Activated naive CD8-positive, alpha-beta T cell treated with anti-CD3 and anti-CD28 coated beads for 36 hours (primary cell): ENCODE results near the gene MCM3. TPM values are rescaled to one million over a fixed set of nuclear protein-coding genes. Genes with fewer than 3 reads are reported as not detected.

Experiments
- DNase-seq: peaks from one replicate; pipeline ENCODE4 v3.0.0; 2021
- H3K27ac Mint-ChIP-seq: one replicate; pipeline ENCODE4 v1.8.0; 2022; ENCODE audit warnings: mild to moderate bottlenecking, moderate library complexity, mixed read lengths
- H3K27me3 Mint-ChIP-seq: one replicate; pipeline ENCODE4 v1.8.0; 2022; ENCODE audit warnings: mild to moderate bottlenecking, mixed read lengths
- H3K36me3 Mint-ChIP-seq: one replicate; pipeline ENCODE4 v1.8.0; 2021; ENCODE audit warnings: mild to moderate bottlenecking, mixed read lengths
- H3K4me1 Mint-ChIP-seq: one replicate; pipeline ENCODE4 v1.8.0; 2021; ENCODE audit warnings: mixed read lengths
- H3K4me3 Mint-ChIP-seq: one replicate; pipeline ENCODE4 v1.8.0; 2022; ENCODE audit warnings: mild to moderate bottlenecking, moderate library complexity, mixed read lengths
- H3K9me3 Mint-ChIP-seq: one replicate; pipeline ENCODE4 v1.8.0; 2022; ENCODE audit warnings: mixed read lengths
- total RNA-seq, 2 experiments: library from RNA; stranded (reverse); gene quantifications; one replicate each; pipeline ENCODE4 v1.2.3, GENCODE V29; 2021

MCM3 gene
- 100 to 1,000 TPM; 326 to 335 TPM for total RNA-seq

DNA sequence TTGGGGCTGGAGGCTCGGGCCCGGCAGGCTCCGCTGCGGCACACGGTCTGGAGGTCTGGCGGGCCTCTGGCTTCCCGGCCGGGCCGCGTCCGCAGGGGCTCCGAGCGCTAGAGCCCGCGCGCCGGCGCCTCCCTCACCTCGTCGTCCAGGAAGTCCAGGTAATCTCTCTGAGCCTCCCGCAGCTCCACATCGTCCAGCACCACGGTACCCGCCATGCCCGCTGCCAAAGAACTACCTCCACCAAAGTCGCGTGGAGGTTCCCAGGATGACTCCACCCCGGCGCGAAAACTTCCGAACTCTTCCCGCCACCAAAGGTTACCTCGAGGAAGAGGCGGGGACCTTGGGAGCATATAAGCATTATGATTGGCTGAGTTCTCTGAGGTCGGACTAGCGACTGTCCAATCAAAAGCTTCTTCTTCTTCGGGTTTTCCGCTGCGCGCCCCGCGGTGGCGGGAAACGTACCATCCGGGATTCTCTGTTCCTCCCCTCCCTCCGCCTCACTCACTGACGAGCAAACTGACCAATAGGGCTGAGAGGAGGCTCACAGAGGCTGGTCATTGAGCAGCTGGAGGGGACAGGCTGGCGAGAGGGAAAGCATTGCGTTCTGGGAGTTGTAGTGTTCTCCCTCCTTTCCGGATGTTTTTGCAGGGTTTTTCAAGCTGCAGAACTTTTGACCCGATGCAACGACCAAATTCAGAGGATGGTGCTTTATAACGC is at the start of gene MCM3:
TSS of gene MCM3 (minus strand) at position 283 of the 717 bp plus-strand sequence. CDS start at position 215, 68 bp downstream.
- H3K4me3 Mint-ChIP-seq: no peak within 1 kb of the TSS
- peak; percentile 96 for DNase-seq
- no peaks in the 10 kb centered on the region for H3K9me3 Mint-ChIP-seq
- peak within 1 kb of the TSS; percentile 21 for H3K27ac Mint-ChIP-seq
- H3K36me3 Mint-ChIP-seq: peaks cover 43% of the 10 kb centered on the region
- H3K27me3 Mint-ChIP-seq: no peaks in the 10 kb centered on the region
- H3K4me1 Mint-ChIP-seq: peaks cover 52% of the 10 kb centered on the region

DNA sequence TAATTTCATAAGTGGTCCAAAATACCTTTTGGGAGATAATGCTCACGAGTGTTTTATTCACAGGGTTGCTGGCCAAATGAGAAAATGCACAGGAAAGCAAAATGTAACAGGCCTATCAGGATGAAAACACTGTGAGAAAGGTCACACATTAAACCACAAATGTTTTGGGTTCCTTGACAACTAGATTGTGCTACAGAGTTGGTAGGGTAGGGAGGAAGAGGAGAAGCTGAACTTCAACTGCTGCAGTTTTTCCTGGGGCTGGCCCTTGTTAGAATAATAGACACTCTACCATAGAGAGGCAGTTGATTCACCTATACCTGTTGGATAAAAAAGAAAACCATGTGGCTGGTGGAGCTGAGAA is 49.3 kb upstream of the MCM3 start:
- H3K36me3 Mint-ChIP-seq: no peaks in the 10 kb centered on the region
- no peaks in the 10 kb centered on the region for H3K27me3 Mint-ChIP-seq
- no peaks in the 10 kb centered on the region for H3K9me3 Mint-ChIP-seq
- peaks cover 64% of the 10 kb centered on the region for H3K4me1 Mint-ChIP-seq
- DNase-seq: no peak
- H3K4me3 Mint-ChIP-seq: peak overlapping the region; percentile 37
- H3K27ac Mint-ChIP-seq: peak overlapping the region; percentile 85

DNA sequence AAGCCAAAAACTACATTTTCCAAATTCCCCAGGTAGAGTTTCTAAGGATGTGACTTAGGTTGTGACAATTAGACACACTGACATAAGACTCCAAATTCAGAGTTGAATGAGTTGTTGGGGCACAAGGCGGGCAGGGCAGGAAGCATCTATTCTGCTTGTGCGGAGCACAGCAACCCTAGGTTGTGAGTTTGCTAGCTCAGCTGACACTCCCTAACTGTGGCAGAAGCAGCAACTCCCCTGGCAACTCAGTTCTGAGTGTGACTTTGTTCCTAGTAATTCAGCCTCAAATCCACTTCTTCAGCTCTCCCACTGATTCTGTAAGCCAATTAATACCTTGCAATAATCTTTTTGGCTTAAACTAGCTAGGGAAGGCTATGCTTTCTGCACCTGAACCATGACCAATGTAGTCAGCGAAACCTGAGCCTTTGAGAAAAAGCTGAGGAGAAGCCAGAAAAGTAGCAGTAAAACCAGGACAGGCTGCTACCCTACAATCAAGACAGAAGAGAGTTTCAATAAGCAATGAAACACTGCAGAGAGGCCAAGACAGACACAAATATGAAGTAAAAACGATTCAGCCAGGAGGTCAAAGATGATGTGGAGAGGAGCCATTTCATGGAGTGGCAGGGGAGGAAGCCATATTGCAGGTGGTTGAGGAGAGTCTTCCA is 47.4 kb upstream of the MCM3 start:
- DNase-seq: no peak
- Mint-ChIP-seq H3K36me3 (no peaks in the 10 kb centered on the region), H3K9me3 (no peaks in the 10 kb centered on the region), H3K4me1 (peaks cover 49% of the 10 kb centered on the region), H3K27ac (no peak overlapping the region), H3K27me3 (no peaks in the 10 kb centered on the region), H3K4me3 (no peak overlapping the region)

DNA sequence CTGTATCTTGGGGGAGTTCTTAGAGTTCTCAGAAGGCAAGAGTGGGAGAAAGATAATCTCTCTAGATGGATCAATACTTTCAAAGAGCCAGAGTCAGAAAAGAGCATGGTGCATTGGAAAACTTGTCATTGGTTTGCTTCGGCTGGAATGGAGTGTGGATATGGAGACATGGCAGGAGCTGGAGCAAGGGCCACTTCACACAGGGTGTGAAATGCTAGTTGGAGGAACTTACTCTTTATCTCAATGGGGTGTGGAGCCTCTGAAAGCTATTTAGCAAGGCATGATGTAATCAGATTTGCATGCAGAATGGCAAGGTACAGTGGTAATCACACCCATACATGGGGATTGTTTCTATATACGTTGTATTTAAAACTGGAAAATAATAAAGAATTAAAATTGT is 45.9 kb upstream of the MCM3 start:
- Mint-ChIP-seq H3K27ac (no peak overlapping the region), H3K4me3 (no peak overlapping the region), H3K4me1 (peaks cover 35% of the 10 kb centered on the region), H3K27me3 (no peaks in the 10 kb centered on the region), H3K9me3 (no peaks in the 10 kb centered on the region), H3K36me3 (no peaks in the 10 kb centered on the region)
- DNase-seq: no peak

DNA sequence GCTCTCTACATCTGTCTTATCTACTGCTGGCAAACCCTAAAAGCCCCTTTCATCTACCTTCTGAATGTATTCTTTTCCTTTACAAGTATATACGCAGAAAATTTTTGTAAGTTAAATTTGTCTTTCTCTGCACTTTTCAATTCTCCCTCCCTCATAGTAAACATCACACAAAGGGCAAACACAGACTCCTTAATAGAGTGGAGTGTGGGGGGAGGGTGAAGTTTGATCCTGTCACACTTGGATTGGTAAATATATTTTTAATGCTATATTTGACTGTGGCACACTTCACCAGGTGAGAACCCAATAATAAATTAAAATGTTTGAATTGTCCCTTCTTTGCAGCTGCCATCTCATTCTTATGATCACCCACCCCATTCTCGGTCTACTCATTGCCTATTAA is 44.2 kb upstream of the MCM3 start:
- no peaks in the 10 kb centered on the region for H3K9me3 Mint-ChIP-seq
- no peaks in the 10 kb centered on the region for H3K36me3 Mint-ChIP-seq
- H3K4me3 Mint-ChIP-seq: no peak overlapping the region
- no peak for DNase-seq
- no peaks in the 10 kb centered on the region for H3K27me3 Mint-ChIP-seq
- peaks cover 17% of the 10 kb centered on the region for H3K4me1 Mint-ChIP-seq
- no peak overlapping the region for H3K27ac Mint-ChIP-seq

DNA sequence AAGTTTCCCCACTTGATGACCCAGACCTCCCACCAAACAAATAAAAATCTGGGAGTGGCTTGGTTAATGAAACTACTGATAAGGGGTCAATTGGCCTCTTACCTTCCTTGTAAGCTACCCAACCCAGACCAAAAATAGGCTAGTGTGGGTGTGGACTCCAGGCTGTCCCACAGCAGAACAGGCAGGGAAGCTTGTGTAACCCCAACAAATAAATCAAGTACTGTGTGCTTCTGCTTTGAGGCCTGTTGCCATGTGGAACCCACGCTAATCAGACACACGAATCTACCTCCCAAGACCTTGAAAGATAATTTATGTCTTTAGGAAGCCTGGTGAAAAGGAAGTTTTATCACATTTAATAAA is 43.7 kb upstream of the MCM3 start:
- Mint-ChIP-seq H3K36me3 (no peaks in the 10 kb centered on the region), H3K9me3 (no peaks in the 10 kb centered on the region), H3K27me3 (no peaks in the 10 kb centered on the region), H3K4me3 (no peak overlapping the region), H3K4me1 (peaks cover 13% of the 10 kb centered on the region), H3K27ac (no peak overlapping the region)
- DNase-seq: no peak

DNA sequence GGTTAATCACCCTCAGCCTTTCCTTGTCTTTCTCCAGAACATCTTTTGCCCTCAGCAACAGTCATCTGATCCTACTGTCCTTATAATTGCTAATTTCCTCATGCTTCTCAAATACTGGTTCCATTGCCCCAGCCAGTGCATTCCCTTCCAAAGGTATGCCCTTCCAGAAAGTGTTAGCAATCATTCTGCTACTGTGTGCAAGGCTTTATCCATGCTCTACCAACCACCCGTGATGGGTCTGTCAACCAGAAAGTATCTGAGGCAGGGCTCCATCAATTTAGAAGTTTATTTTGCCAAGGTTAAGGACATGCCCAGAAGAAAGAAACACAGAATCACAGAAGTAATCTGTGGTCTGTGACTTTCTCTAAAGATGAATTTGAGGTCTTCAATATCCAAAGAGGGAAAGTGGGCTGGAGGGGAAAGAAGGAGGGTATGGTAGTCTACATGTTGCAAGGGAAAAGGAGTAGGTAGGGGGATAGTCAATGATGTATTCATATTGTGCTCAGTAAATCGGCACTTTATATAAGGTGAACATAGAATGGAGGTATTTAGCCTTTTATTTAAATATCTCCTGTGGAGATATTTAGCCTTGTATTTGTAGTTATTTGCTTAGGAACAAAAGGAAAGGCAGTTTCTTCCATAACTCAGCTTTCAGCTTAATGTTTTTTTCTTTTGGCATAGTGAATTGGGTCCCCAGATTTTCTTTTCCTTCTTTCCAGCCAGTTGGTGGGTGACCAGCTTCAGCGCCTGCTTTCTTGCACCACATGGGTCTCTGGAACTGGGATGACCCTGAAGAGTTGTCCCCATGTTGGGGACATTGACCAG is 42.2 kb upstream of the MCM3 start:
- Mint-ChIP-seq H3K27me3 (no peaks in the 10 kb centered on the region), H3K27ac (no peak overlapping the region), H3K9me3 (no peaks in the 10 kb centered on the region), H3K4me1 (peaks cover 5% of the 10 kb centered on the region), H3K36me3 (no peaks in the 10 kb centered on the region), H3K4me3 (no peak overlapping the region)
- DNase-seq: no peak

DNA sequence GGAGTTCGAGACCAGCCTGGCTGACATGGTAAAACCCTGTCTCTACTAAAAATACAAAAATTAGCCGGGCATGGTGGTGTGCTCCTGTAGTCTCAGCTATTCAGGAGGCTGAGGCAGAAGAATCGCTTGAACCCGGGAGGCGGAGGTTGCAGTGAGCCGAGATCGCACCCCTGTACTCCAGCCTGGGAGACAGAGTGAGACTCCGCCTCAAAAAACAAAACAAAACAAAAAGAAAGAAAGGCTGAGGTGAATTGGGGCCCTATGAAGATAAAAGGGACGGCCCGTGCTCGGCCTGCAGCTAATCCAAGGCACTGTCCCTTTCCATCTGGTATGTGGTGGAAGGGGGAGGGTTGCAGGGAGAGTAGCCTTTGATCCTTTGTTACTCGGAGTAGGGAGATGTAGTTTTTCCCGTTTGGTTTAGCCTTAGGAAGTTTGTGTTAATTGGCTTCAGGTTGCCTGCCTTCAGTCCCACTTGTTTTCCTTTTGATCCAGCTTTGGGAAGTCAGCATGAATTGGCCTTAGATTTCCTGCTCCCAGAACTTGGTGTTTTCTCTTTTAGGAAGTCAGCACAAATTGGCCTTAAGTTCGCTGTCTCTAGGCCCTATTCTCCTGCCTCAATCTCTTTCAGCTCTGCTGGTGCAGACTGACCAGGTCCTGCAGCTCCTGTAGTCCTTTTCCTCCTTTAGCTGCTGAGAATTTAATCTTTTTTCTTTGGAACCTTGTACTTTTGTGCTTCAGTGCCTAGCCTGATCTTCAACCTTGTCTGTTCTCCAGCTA is 41.3 kb upstream of the MCM3 start:
- Mint-ChIP-seq H3K9me3 (no peaks in the 10 kb centered on the region), H3K27me3 (no peaks in the 10 kb centered on the region), H3K27ac (no peak overlapping the region), H3K4me1 (peaks cover 2% of the 10 kb centered on the region), H3K4me3 (no peak overlapping the region), H3K36me3 (no peaks in the 10 kb centered on the region)
- no peak for DNase-seq

DNA sequence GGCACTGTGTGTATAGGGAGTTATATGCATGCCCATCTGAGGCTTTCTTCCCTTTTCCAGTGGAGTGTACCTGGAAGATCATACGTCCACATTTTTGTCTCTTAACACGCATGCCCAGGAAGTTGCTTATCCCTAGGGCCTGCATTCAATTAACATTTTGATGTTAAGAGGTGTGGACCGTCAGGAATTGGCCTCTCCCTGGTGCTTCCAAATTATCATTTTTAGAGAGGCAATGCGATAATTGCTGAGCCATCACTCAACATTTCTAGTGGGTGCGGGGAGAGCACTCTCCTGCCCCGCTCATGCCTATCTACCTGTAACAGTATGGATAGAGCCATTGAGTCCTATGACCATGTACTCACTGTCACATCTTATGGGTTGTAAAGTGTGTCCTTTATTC is 39.6 kb upstream of the MCM3 start:
- no peak overlapping the region for H3K27ac Mint-ChIP-seq
- H3K27me3 Mint-ChIP-seq: no peaks in the 10 kb centered on the region
- no peak overlapping the region for H3K4me3 Mint-ChIP-seq
- no peaks in the 10 kb centered on the region for H3K9me3 Mint-ChIP-seq
- DNase-seq: no peak
- peaks cover 2% of the 10 kb centered on the region for H3K4me1 Mint-ChIP-seq
- H3K36me3 Mint-ChIP-seq: no peaks in the 10 kb centered on the region

DNA sequence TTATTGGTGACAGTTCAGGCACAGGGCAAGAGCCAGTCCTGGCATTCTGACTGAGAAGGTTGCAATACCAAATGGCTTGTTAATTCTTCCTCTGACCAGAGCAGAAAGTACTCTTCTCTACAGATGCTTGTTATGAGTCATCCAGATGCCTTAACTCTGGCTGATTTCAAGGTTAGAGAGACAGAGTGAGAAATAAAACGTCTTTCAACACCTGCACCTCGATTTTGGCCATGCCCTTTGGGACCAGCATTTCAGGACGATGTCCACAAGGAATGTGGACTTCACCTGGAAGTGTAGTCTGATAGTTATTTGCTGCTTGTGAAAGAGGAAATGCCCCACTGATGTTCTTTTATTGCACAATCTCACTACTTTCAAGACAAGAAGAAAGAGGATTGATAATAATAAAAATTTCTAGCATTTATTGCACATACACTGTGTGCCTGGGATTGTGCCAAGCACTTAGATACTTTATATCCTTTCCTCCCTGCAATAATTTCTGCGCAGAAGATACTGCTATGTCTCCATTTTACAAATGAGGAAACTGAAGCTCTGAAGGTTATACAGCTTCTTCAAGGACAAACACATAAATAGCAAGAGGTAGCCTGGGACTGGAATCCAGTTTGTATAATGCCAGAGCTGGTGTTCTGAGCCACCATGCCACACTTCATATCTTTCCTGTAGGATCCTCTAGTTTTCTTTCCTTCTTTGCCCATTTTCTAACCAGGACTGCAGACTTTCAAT is 33.5 kb upstream of the MCM3 start:
- no peaks in the 10 kb centered on the region for H3K27me3 Mint-ChIP-seq
- peaks cover 17% of the 10 kb centered on the region for H3K4me1 Mint-ChIP-seq
- no peaks in the 10 kb centered on the region for H3K36me3 Mint-ChIP-seq
- no peak for DNase-seq
- H3K9me3 Mint-ChIP-seq: no peaks in the 10 kb centered on the region
- H3K4me3 Mint-ChIP-seq: no peak overlapping the region
- H3K27ac Mint-ChIP-seq: no peak overlapping the region

DNA sequence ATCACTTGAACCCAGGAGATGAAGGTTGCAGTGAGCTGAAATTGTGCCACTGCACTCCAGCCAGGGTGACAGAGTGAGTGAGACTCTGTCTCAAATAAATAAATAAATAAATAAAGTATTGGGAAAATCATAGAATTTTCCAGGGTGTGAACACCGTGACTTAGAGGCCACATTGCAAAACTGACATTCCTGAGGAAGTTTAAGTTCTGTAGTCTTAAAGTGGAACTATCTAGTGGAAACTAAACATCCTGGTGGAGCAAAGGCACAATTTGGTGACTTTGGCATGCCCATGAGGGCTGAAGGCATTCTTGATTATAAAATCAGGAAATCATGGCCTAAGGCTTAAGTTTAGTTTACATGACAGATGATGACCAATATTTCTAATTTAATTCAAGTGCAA is 32.7 kb upstream of the MCM3 start:
- Mint-ChIP-seq H3K36me3 (no peaks in the 10 kb centered on the region), H3K4me1 (peaks cover 18% of the 10 kb centered on the region), H3K4me3 (no peak overlapping the region), H3K9me3 (no peaks in the 10 kb centered on the region), H3K27me3 (no peaks in the 10 kb centered on the region), H3K27ac (no peak overlapping the region)
- DNase-seq: no peak

DNA sequence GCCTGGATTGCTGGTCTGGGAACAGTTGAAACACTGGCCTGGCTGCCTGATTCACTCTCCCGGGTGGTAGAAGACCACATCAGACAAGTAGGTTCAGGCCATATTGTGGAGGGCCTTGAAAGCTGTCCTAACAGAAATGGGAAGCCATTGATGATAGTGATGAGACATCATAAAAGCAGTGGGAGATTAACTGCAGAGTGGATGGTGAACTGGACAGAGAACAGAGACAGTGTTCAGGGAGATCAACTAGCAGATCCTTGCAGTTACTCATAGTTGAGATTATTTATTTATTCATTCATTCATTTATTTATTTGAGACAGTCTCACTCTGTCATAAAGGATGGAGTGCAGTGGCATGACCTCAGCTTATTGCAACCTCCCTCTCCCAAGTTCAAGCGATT is 30.2 kb upstream of the MCM3 start:
- DNase-seq: no peak
- no peaks in the 10 kb centered on the region for H3K9me3 Mint-ChIP-seq
- H3K4me3 Mint-ChIP-seq: no peak overlapping the region
- H3K36me3 Mint-ChIP-seq: no peaks in the 10 kb centered on the region
- no peaks in the 10 kb centered on the region for H3K27me3 Mint-ChIP-seq
- peaks cover 22% of the 10 kb centered on the region for H3K4me1 Mint-ChIP-seq
- H3K27ac Mint-ChIP-seq: no peak overlapping the region

DNA sequence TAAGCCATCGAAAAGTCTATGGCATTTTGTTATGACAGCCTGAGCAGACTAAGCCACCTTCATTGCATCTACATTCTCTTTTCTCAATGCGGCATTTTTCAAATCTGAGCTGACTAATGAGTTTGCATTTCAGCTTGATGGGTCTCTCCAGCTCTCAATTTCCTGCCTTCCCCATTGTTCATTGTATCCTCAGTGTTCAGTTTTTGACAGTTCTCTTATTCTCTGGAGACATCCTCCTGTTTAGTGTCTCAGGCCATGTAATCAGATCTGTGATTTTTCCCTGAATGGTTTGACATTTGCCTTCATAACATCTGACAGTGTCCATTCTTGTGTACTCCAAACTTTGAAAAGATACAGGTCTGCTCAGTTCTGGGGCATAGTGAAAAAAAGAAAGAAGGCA is 27.9 kb upstream of the MCM3 start:
- peaks cover under 1% of the 10 kb centered on the region for H3K9me3 Mint-ChIP-seq
- no peaks in the 10 kb centered on the region for H3K27me3 Mint-ChIP-seq
- peaks cover 28% of the 10 kb centered on the region for H3K4me1 Mint-ChIP-seq
- no peak overlapping the region for H3K4me3 Mint-ChIP-seq
- no peak for DNase-seq
- H3K27ac Mint-ChIP-seq: no peak overlapping the region
- H3K36me3 Mint-ChIP-seq: peaks cover 1% of the 10 kb centered on the region

DNA sequence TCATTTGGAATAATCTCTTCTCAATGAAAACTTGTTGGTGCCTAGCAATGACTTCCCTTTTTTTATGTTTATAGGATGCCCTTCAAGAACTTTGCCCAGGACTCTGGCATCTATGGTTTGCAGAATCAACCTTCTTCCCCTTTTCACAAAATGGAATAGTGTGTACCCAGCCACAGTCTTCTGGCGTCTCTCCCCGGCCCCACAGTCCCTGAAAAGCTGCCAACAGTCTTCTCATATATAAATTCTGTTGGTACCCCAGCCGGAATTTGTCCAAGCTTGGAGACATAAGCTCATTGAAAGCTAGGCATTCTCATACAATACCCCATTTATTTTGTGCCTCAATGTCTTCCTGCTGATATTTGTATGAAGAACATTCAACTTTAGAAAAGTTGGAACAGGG is 26.4 kb upstream of the MCM3 start:
- Mint-ChIP-seq H3K27me3 (no peaks in the 10 kb centered on the region), H3K4me3 (no peak overlapping the region), H3K36me3 (peaks cover 4% of the 10 kb centered on the region), H3K4me1 (peaks cover 40% of the 10 kb centered on the region), H3K9me3 (peaks cover 2% of the 10 kb centered on the region), H3K27ac (no peak overlapping the region)
- DNase-seq: no peak
